Subcutaneous adipose tissue (tissue), 4 donors: ENCODE results near the gene SCRN2. TPM values are rescaled to one million over a fixed set of nuclear protein-coding genes. Genes with fewer than 3 reads are reported as not detected.

Source experiments
- CTCF ChIP-seq: fragments of 450-650 bp; IDR thresholded peaks from one replicate; pipeline ENCODE4 v1.5.1; 2016; ENCODE audit warnings: low read depth, mild to moderate bottlenecking, control low read depth, antibody characterized with exemption, moderate library complexity
- total RNA-seq, 4 donors: library from RNA; depleted of rRNA; stranded (reverse); fragments of >200 nt; gene quantifications; one replicate each; pipeline ENCODE4 v1.1.0, GENCODE V29; 2016

The SCRN2 gene
- total RNA-seq, 4 donors from 2014 or later = 32.8 to 194 (median 79.8) TPM

GRCh38 chr17:47869114-47869513 lies 28.0 kb upstream of the SCRN2 start:
- no peak for TF ChIP-seq CTCF

- no peak for TF ChIP-seq CTCF
These were observed 26.9 kb upstream of the SCRN2 start for GRCh38 chr17:47867813-47868533.

- TF ChIP-seq CTCF = no peak
These were observed 25.9 kb upstream of the SCRN2 start for GRCh38 chr17:47866941-47867340.

GRCh38 chr17:47864791-47865216 lies 23.7 kb upstream of the SCRN2 start:
- TF ChIP-seq CTCF = no peak

GRCh38 chr17:47862621-47863440 lies 21.8 kb upstream of the SCRN2 start:
- no peak for TF ChIP-seq CTCF

- no peak for TF ChIP-seq CTCF
These were observed 19.3 kb upstream of the SCRN2 start for GRCh38 chr17:47860386-47860785.
